GM12878 (cell line): ENCODE results near the gene REEP1. TPM values are rescaled to one million over a fixed set of nuclear protein-coding genes. Genes with fewer than 3 reads are reported as not detected.

Experiments
- ATAC-seq: fragments of 200-7000 bp; cut with Tn5 transposase; 3 replicates; pipeline ENCODE4 v1.9.1; 2020; ENCODE audit warnings: mild to moderate bottlenecking, moderate library complexity
- BruUV-seq: library from RNA; stranded (reverse); fragments of 400-500 nt; replicated peaks from 2 replicates; lab custom pipeline; 2021; lab: Mats Ljungman, UMichigan
- CTCF ChIA-PET: fragments of 300-600 bp; sonication (Branson Sonifier 250); formaldehyde crosslinking; extraction: SDS; loops from one replicate; lab custom pipeline; 2021; ENCODE audit warnings: inconsistent platforms; lab: Yijun Ruan, JAX
- POLR2A ChIA-PET: fragments of 350-600 bp; formaldehyde crosslinking; extraction: SDS; loops from one replicate; lab custom pipeline; 2021; ENCODE audit warnings: inconsistent platforms; lab: Charles Lee
- RAD21 ChIA-PET: fragments of 300-600 bp; sonication (Branson Sonifier 250); formaldehyde crosslinking; loops from one replicate; lab custom pipeline; 2023; ENCODE audit warnings: antibody characterized with exemption; ENCODE audit not compliant: unreplicated experiment; lab: Charles Lee
- SMC1A ChIA-PET: fragments of 300-600 bp; sonication (Branson Sonifier 250); formaldehyde crosslinking; loops from one replicate; lab custom pipeline; 2023; ENCODE audit not compliant: unreplicated experiment, uncharacterized antibody; lab: Charles Lee
- DNase-seq: peaks from one replicate; pipeline ENCODE4 v3.0.0-alpha.2; 2011; ENCODE audit warnings: low read depth, low spot score
- FAIRE-seq: peaks from 3 replicates; lab custom pipeline; 2011; peaks lifted over from hg19 to GRCh38; lab: Jason Lieb, UNC
- H2AFZ ChIP-seq: 2 replicates; pipeline ENCODE4 v1.6.0; 2011; ENCODE audit warnings: low read depth, low read length, control low read depth; ENCODE audit not compliant: control insufficient read depth
- H3K27ac ChIP-seq: 2 replicates; pipeline ENCODE4 v1.5.1; 2011; ENCODE audit warnings: control low read depth; ENCODE audit not compliant: control insufficient read depth, insufficient read depth
- H3K27me3 ChIP-seq, 2 experiments: replicated peaks in 1 of 2; 2 replicates each; pipeline versions ENCODE4 v1.6.0 to v1.6.1; 2011; ENCODE audit warnings: low read length in 1 of 2; ENCODE audit not compliant: control insufficient read depth in 2 of 2, insufficient read depth in 2 of 2
- H3K36me3 ChIP-seq, 2 experiments: 2 replicates each; pipeline ENCODE4 v1.5.1; 2011; ENCODE audit warnings: low read length in 1 of 2; ENCODE audit not compliant: control insufficient read depth in 2 of 2, insufficient read depth in 2 of 2
- H3K4me1 ChIP-seq: 2 replicates; pipeline ENCODE4 v1.6.1; 2011; ENCODE audit warnings: mild to moderate bottlenecking, low read length, moderate library complexity, mixed read lengths; ENCODE audit not compliant: control insufficient read depth, insufficient read depth
- H3K4me2 ChIP-seq: 2 replicates; pipeline ENCODE4 v1.6.0; 2011; ENCODE audit warnings: control low read depth; ENCODE audit not compliant: control insufficient read depth, insufficient read depth
- H3K4me3 ChIP-seq: fragments of 200-600 bp; sonication (generic); 2 replicates; pipeline ENCODE4 v1.5.1; 2016
- H3K79me2 ChIP-seq: 2 replicates; pipeline ENCODE4 v1.6.0; 2011; ENCODE audit warnings: low read length; ENCODE audit not compliant: control insufficient read depth, insufficient read depth
- H3K9ac ChIP-seq: 2 replicates; pipeline ENCODE4 v1.8.0; 2011; ENCODE audit warnings: low read length, control low read depth, mixed read lengths; ENCODE audit not compliant: control insufficient read depth, insufficient read depth
- H3K9me3 ChIP-seq: replicated peaks from 3 replicates; pipeline ENCODE4 v1.5.1; 2011; ENCODE audit warnings: mild to moderate bottlenecking, low read length; ENCODE audit not compliant: control insufficient read depth, insufficient read depth
- H4K20me1 ChIP-seq: 2 replicates; pipeline ENCODE4 v1.6.0; 2011; ENCODE audit not compliant: control insufficient read depth, insufficient read depth
- BCL11A ChIP-seq: IDR thresholded peaks from 2 replicates; pipeline ENCODE4 v1.6.1; 2011; ENCODE audit warnings: low read depth, low read length
- NFXL1 ChIP-seq: fragments of 450-650 bp; IDR thresholded peaks from 2 replicates; pipeline ENCODE4 v1.6.1; 2017; ENCODE audit warnings: antibody characterized with exemption, mild to moderate bottlenecking, borderline replicate concordance
- RAD21 ChIP-seq: IDR thresholded peaks from 2 replicates; pipeline ENCODE4 v1.6.1; 2011; ENCODE audit warnings: mild to moderate bottlenecking, low read depth, low read length, moderate library complexity; ENCODE audit not compliant: insufficient read depth
- ZNF384 ChIP-seq: IDR thresholded peaks from 2 replicates; pipeline ENCODE4 v1.6.1; 2012; ENCODE audit warnings: low read depth, mild to moderate bottlenecking, low read length, improper control_type of control experiment, borderline replicate concordance
- ZNF622 ChIP-seq: fragments of 450-650 bp; IDR thresholded peaks from 2 replicates; pipeline ENCODE4 v1.6.1; 2017; ENCODE audit warnings: mild to moderate bottlenecking, inconsistent platforms
- WGBS: methylation state at CpG from one replicate; pipeline ENCODE4 v1.1.6; 2016; ENCODE audit warnings: low lambda C conversion rate; ENCODE audit not compliant: insufficient replicate concordance, insufficient coverage; ENCODE audit errors: missing lambda C conversion rate; 5-methylcytosine and 5-hydroxymethylcytosine counted together
- in situ Hi-C: fragments of 300-500 bp; cut with MboI; formaldehyde crosslinking; loops from 9 replicates; pipeline ENCODE4 v1.14.3; 2018; ENCODE audit warnings: mixed read lengths
- intact Hi-C: fragments of 100-400 bp; cut with micrococcal nuclease; formaldehyde crosslinking; loops from one replicate; pipeline ENCODE4 v1.14.2; 2022; ENCODE audit not compliant: unreplicated experiment
- polyA plus RNA-seq, 11 experiments: library from polyadenylated mRNA; depleted of rRNA in 4 of 11; unstranded in 6 of 11; stranded (reverse) in 5 of 11; fragments of >200 nt; fragmentation: Nextera tagmentation in 4 of 11; fragmentation: Illumina TruSeq in 1 of 11; extraction: Ambion mirVana in 4 of 11; extraction: Trizol in 1 of 11; gene quantifications; 1 replicate in 1 of 11; 2 replicates in 10 of 11; pipeline versions ENCODE4 v1.2.1 to v1.2.3, GENCODE V29; 2011 to 2016; ENCODE audit warnings: inconsistent platforms in 2 of 11, missing spikeins in 2 of 11, low read depth in 1 of 11
- total RNA-seq, 4 experiments: library from RNA; depleted of rRNA in 3 of 4; stranded (reverse); fragments of >200 nt in 3 of 4; fragmentation: Illumina TruSeq in 1 of 4; extraction: Trizol in 1 of 4; gene quantifications; 2 replicates each; pipeline versions ENCODE4 v1.2.1 to v1.2.3, GENCODE V29; 2013 to 2021
- TF ChIP-seq, protein P1 (sequence below): fragments of 450-650 bp; formaldehyde crosslinking; IDR thresholded peaks from 2 replicates; pipeline ENCODE4 v1.4.0; 2020; ENCODE audit warnings: mild to moderate bottlenecking, moderate library complexity
- TF ChIP-seq, protein P2 (sequence below): fragments of 450-650 bp; IDR thresholded peaks from 2 replicates; pipeline ENCODE4 v1.6.1; 2016; ENCODE audit warnings: mild to moderate bottlenecking

REEP1 gene
- total and polyA plus RNA-seq, 10 of the 15 experiments (the other 5 are each of a cell fraction or from before 2014, with no cell fraction given), result 0.02 to 0.30 (median 0.09) TPM; not detected in 1

DNA sequence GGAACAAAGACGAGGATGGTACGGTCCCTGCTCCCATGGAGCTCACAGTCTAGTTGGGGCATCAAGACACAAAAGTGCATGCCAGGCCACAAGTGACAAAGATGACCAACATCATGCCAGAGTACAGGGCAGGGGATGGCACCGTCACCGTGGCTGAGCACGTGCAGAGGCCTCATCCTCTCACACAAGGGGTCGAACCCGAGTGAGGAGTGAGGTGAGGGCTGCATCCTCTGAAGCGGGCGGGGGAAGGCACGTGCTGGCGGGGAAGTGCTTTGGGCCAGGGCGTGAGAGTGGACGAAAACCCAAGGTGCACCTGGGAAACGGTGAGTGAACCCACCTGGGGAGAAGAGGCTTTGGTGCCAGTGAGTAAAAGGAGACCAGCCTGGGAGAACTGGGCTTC, 97.2 kb downstream of the REEP1 start:
- Histone ChIP-seq H3K36me3 (no peaks in the 10 kb centered on the region), H3K4me3 (no peak overlapping the region), H3K79me2 (no peaks in the 10 kb centered on the region), H4K20me1 (no peaks in the 10 kb centered on the region), H3K4me1 (peaks cover 34% of the 10 kb centered on the region), H3K27ac (no peak overlapping the region), H3K9me3 (no peaks in the 10 kb centered on the region), H3K4me2 (no peak overlapping the region), H3K9ac (no peak overlapping the region), H3K27me3 (no peaks in the 10 kb centered on the region), H2AFZ (no peak overlapping the region)
- ChIA-PET RAD21 (no interaction called here), CTCF (no interaction called here), SMC1A (interaction anchor here (1.0 kb wide), 1 partner anchor 19 kb away, joined by 3 read pairs; no protein-coding TSS in a partner anchor), POLR2A (no interaction called here)
- BruUV-seq, result no TSS peak
- ATAC-seq (no peak), FAIRE-seq (no peak), DNase-seq (no peak)
- in situ Hi-C loops, result no loop called here
- intact Hi-C loops, result no loop called here
- 91% methylated on average over 14 of the region's 14 CpGs for WGBS
- TF ChIP-seq, protein P1, sequence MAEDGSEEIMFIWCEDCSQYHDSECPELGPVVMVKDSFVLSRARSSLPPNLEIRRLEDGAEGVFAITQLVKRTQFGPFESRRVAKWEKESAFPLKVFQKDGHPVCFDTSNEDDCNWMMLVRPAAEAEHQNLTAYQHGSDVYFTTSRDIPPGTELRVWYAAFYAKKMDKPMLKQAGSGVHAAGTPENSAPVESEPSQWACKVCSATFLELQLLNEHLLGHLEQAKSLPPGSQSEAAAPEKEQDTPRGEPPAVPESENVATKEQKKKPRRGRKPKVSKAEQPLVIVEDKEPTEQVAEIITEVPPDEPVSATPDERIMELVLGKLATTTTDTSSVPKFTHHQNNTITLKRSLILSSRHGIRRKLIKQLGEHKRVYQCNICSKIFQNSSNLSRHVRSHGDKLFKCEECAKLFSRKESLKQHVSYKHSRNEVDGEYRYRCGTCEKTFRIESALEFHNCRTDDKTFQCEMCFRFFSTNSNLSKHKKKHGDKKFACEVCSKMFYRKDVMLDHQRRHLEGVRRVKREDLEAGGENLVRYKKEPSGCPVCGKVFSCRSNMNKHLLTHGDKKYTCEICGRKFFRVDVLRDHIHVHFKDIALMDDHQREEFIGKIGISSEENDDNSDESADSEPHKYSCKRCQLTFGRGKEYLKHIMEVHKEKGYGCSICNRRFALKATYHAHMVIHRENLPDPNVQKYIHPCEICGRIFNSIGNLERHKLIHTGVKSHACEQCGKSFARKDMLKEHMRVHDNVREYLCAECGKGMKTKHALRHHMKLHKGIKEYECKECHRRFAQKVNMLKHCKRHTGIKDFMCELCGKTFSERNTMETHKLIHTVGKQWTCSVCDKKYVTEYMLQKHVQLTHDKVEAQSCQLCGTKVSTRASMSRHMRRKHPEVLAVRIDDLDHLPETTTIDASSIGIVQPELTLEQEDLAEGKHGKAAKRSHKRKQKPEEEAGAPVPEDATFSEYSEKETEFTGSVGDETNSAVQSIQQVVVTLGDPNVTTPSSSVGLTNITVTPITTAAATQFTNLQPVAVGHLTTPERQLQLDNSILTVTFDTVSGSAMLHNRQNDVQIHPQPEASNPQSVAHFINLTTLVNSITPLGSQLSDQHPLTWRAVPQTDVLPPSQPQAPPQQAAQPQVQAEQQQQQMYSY (CRISPR knock-in tag), result no peak
- no peak for TF ChIP-seq ZNF622
- TF ChIP-seq NFXL1, result no peak
- TF ChIP-seq ZNF384, result no peak
- no peak for TF ChIP-seq BCL11A
- no peak for TF ChIP-seq RAD21
- TF ChIP-seq, protein P2, sequence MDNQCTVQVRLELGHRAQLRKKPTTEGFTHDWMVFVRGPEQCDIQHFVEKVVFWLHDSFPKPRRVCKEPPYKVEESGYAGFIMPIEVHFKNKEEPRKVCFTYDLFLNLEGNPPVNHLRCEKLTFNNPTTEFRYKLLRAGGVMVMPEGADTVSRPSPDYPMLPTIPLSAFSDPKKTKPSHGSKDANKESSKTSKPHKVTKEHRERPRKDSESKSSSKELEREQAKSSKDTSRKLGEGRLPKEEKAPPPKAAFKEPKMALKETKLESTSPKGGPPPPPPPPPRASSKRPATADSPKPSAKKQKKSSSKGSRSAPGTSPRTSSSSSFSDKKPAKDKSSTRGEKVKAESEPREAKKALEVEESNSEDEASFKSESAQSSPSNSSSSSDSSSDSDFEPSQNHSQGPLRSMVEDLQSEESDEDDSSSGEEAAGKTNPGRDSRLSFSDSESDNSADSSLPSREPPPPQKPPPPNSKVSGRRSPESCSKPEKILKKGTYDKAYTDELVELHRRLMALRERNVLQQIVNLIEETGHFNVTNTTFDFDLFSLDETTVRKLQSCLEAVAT, result no peak
- TF ChIP-seq, all 136 proteins: peak for 0
